ENCODE data around the gene ENOX2. TPM values are rescaled to one million over a fixed set of nuclear protein-coding genes. Genes with fewer than 3 reads are reported as not detected.

The ENOX2 gene
- total and polyA plus RNA-seq, 2 experiments from 2014 or later = 8.7 to 9.0 TPM

- Histone ChIP-seq H3K4me2 (no peak overlapping the region), H3K4me1 (ENCODE audit: insufficient read depth) (no peaks in the 10 kb centered on the region), H3K9me3 (ENCODE audit: low read depth) (no peaks in the 10 kb centered on the region), H3K27ac (no peak overlapping the region), H3K4me3 (no peak overlapping the region), H4K20me1 (ENCODE audit: insufficient read depth, poor library complexity, severe bottlenecking) (no peaks in the 10 kb centered on the region), H3K9me2 (replicated peaks; ENCODE audit: insufficient read depth) (no peaks in the 10 kb centered on the region), H3K79me2 (no peaks in the 10 kb centered on the region), H2AFZ (no peak overlapping the region), H3K27me3 (no peaks in the 10 kb centered on the region), H3K36me3 (replicated peaks; ENCODE audit: insufficient read depth, low read depth) (no peaks in the 10 kb centered on the region)
- WGBS (ENCODE audit: low lambda C conversion rate, missing lambda C conversion rate) = 38% methylated on average over 1 of the region's 1 CpG
- TF ChIP-seq EZH2 (IDR thresholded peaks at IDR 0.05; ENCODE audit: borderline replicate concordance) (no peak), EZH2phosphoT487 (IDR thresholded peaks at IDR 0.05; ENCODE audit: low read depth, severe bottlenecking, unreplicated experiment) (no peak), CTCF (IDR thresholded peaks at IDR 0.05; ENCODE audit: poor library complexity) (no peak)
- DNase-seq (ENCODE audit: low spot score) = no peak
These were observed 68.9 kb downstream of the ENOX2 start for GRCh38 chrX:130834149-130834548.

GRCh38 chrX:130831347-130831722, 71.7 kb downstream of the ENOX2 start:
- Histone ChIP-seq H3K4me1 (ENCODE audit: insufficient read depth) (no peaks in the 10 kb centered on the region), H3K4me3 (no peak overlapping the region), H3K36me3 (replicated peaks; ENCODE audit: insufficient read depth, low read depth) (no peaks in the 10 kb centered on the region), H3K9me3 (ENCODE audit: low read depth) (no peaks in the 10 kb centered on the region), H3K27ac (no peak overlapping the region), H3K4me2 (no peak overlapping the region), H3K27me3 (no peaks in the 10 kb centered on the region), H4K20me1 (ENCODE audit: insufficient read depth, poor library complexity, severe bottlenecking) (no peaks in the 10 kb centered on the region), H3K79me2 (no peaks in the 10 kb centered on the region), H3K9me2 (replicated peaks; ENCODE audit: insufficient read depth) (no peaks in the 10 kb centered on the region), H2AFZ (no peak overlapping the region)
- WGBS (ENCODE audit: low lambda C conversion rate, missing lambda C conversion rate) = 83% methylated on average over 1 of the region's 1 CpG
- TF ChIP-seq EZH2 (IDR thresholded peaks at IDR 0.05; ENCODE audit: borderline replicate concordance) (no peak), CTCF (IDR thresholded peaks at IDR 0.05; ENCODE audit: poor library complexity) (no peak), EZH2phosphoT487 (IDR thresholded peaks at IDR 0.05; ENCODE audit: low read depth, severe bottlenecking, unreplicated experiment) (no peak)
- no peak for DNase-seq (ENCODE audit: low spot score)

DNA sequence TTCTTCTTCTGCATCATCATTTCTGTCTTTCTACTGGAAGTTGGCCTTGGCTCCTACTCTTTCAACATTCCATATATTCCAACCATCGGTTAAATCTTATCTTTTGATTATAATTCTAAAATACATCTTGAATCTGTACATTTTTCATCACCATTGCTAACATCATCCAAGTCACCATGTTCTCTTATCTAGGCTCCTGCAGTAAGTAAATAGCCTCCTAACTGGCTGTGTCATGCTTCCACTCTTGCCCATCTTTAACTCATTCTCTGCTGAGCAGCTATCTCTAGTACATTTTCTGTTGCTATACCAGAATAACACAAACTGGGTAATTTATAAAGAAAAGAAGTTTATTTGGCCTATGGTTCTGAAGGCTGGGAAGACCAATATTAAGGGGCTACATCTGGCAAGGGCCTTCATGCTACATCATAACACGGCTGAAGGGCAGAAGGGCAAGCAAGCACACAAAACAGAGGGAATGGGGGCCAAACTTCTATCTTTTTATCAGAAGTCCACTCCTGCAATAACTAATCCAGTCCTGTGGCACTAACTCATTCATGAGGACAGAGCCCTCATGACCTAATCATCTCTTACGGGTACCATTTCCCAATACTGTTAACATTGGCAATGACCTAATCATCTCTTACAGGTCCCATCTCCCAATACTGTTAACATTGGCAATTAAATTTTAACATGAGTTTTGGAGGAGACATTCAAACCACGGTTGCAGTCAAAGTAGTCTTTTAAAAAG, 72.2 kb downstream of the ENOX2 start:
- H3K9me3 ChIP-seq (ENCODE audit: low read depth) = no peaks in the 10 kb centered on the region
- H3K79me2 ChIP-seq = no peaks in the 10 kb centered on the region
- no peaks in the 10 kb centered on the region for H3K36me3 ChIP-seq (replicated peaks; ENCODE audit: insufficient read depth, low read depth)
- no peaks in the 10 kb centered on the region for H3K9me2 ChIP-seq (replicated peaks; ENCODE audit: insufficient read depth)
- no peak overlapping the region for H2AFZ ChIP-seq
- H3K4me1 ChIP-seq (ENCODE audit: insufficient read depth) = no peaks in the 10 kb centered on the region
- no peak overlapping the region for H3K4me3 ChIP-seq
- WGBS (ENCODE audit: low lambda C conversion rate, missing lambda C conversion rate) = 71% methylated on average over 4 of the region's 4 CpGs
- H3K27ac ChIP-seq = no peak overlapping the region
- TF ChIP-seq CTCF (IDR thresholded peaks at IDR 0.05; ENCODE audit: poor library complexity) (no peak), EZH2phosphoT487 (IDR thresholded peaks at IDR 0.05; ENCODE audit: low read depth, severe bottlenecking, unreplicated experiment) (no peak), EZH2 (IDR thresholded peaks at IDR 0.05; ENCODE audit: borderline replicate concordance) (no peak)
- H3K27me3 ChIP-seq = no peaks in the 10 kb centered on the region
- no peak overlapping the region for H3K4me2 ChIP-seq
- H4K20me1 ChIP-seq (ENCODE audit: insufficient read depth, poor library complexity, severe bottlenecking) = no peaks in the 10 kb centered on the region
- no peak for DNase-seq (ENCODE audit: low spot score)

Data from hepatocyte (in vitro differentiated cells).